Astrocyte (in vitro differentiated cells and primary cell): ENCODE data around the gene MRPS18B. TPM values are rescaled to one million over a fixed set of nuclear protein-coding genes. Genes with fewer than 3 reads are reported as not detected.

ENCODE experiments used
- DNase-seq: peaks from one replicate; pipeline ENCODE4 v3.0.0-alpha.2; 2010; ENCODE audit warnings: low read depth
- FAIRE-seq: peaks from 2 replicates; lab custom pipeline; 2011; peaks lifted over from hg19 to GRCh38; lab: Jason Lieb, UNC
- H2AFZ ChIP-seq: 2 replicates; pipeline ENCODE4 v1.6.0; 2012; ENCODE audit warnings: low read depth, low read length, inconsistent platforms
- H3K27ac ChIP-seq: 2 replicates; pipeline ENCODE4 v1.5.1; 2011; ENCODE audit warnings: low read depth, low read length, inconsistent platforms
- H3K27me3 ChIP-seq: 2 replicates; pipeline ENCODE4 v1.6.0; 2011; ENCODE audit warnings: low read length, inconsistent platforms; ENCODE audit not compliant: insufficient read depth
- H3K36me3 ChIP-seq: 2 replicates; pipeline ENCODE4 v1.5.1; 2011; ENCODE audit warnings: low read length, inconsistent platforms; ENCODE audit not compliant: insufficient read depth
- H3K4me1 ChIP-seq: 2 replicates; pipeline ENCODE4 v1.5.1; 2011; ENCODE audit warnings: low read length, inconsistent platforms; ENCODE audit not compliant: insufficient read depth
- H3K4me2 ChIP-seq: 2 replicates; pipeline ENCODE4 v1.6.0; 2012; ENCODE audit warnings: low read length, inconsistent platforms
- H3K4me3 ChIP-seq: 2 replicates; pipeline ENCODE4 v1.5.1; 2011; ENCODE audit warnings: low read depth, mild to moderate bottlenecking, low read length, inconsistent platforms; ENCODE audit not compliant: insufficient read depth
- H3K79me2 ChIP-seq: 2 replicates; pipeline ENCODE4 v1.6.0; 2012; ENCODE audit warnings: mild to moderate bottlenecking, low read length, inconsistent platforms; ENCODE audit not compliant: insufficient read depth
- H3K9ac ChIP-seq: 2 replicates; pipeline ENCODE4 v1.6.0; 2012; ENCODE audit warnings: mild to moderate bottlenecking, low read length, inconsistent platforms
- H3K9me3 ChIP-seq: 2 replicates; pipeline ENCODE4 v1.5.1; 2012; ENCODE audit warnings: low read depth, mild to moderate bottlenecking, low read length, inconsistent platforms; ENCODE audit not compliant: insufficient read depth
- H4K20me1 ChIP-seq: 2 replicates; pipeline ENCODE4 v1.6.0; 2012; ENCODE audit warnings: low read length, inconsistent platforms; ENCODE audit not compliant: insufficient read depth
- H3K27ac Mint-ChIP-seq: one replicate; pipeline ENCODE4 v1.8.0; 2021; ENCODE audit warnings: mild to moderate bottlenecking, mixed read lengths; ENCODE audit not compliant: unreplicated experiment
- H3K27me3 Mint-ChIP-seq: one replicate; pipeline ENCODE4 v1.8.0; 2021; ENCODE audit warnings: low read depth, mixed read lengths; ENCODE audit not compliant: unreplicated experiment
- H3K36me3 Mint-ChIP-seq: one replicate; pipeline ENCODE4 v1.8.0; 2021; ENCODE audit warnings: low read depth, mixed read lengths; ENCODE audit not compliant: unreplicated experiment
- H3K4me1 Mint-ChIP-seq: one replicate; pipeline ENCODE4 v1.8.0; 2021; ENCODE audit warnings: low read depth, mixed read lengths; ENCODE audit not compliant: unreplicated experiment
- H3K4me3 Mint-ChIP-seq: one replicate; pipeline ENCODE4 v1.8.0; 2021; ENCODE audit warnings: mild to moderate bottlenecking, moderate library complexity, mixed read lengths; ENCODE audit not compliant: unreplicated experiment
- H3K9me3 Mint-ChIP-seq: one replicate; pipeline ENCODE4 v1.8.0; 2021; ENCODE audit warnings: mild to moderate bottlenecking, mixed read lengths; ENCODE audit not compliant: unreplicated experiment
- CTCF ChIP-seq: IDR thresholded peaks from 2 replicates; pipeline ENCODE4 v1.5.1; 2011; ENCODE audit warnings: low read depth, mild to moderate bottlenecking, inconsistent platforms, low read length, moderate library complexity; ENCODE audit not compliant: insufficient read depth
- EZH2 ChIP-seq: IDR thresholded peaks from 2 replicates; pipeline ENCODE4 v1.6.1; 2012; ENCODE audit warnings: mild to moderate bottlenecking, low read length, inconsistent platforms; ENCODE audit not compliant: insufficient read depth
- total RNA-seq: library from RNA; stranded (reverse); gene quantifications from 2 replicates; pipeline ENCODE4 v1.2.1, GENCODE V29; 2021

The MRPS18B gene
- total RNA-seq, 1 donor from 2014 or later = 28.0 TPM

GRCh38 chr6:30611150-30611855 is 6.3 kb upstream of the MRPS18B start:
- peaks cover 15% of the 10 kb centered on the region for H3K36me3 Mint-ChIP-seq
- H2AFZ ChIP-seq = no peak overlapping the region
- peaks cover 34% of the 10 kb centered on the region for H3K36me3 ChIP-seq
- H3K9ac ChIP-seq = no peak overlapping the region
- H3K4me1 ChIP-seq = peaks cover 34% of the 10 kb centered on the region
- peak overlapping the region; percentile 8 for H3K4me2 ChIP-seq
- no peak overlapping the region for H3K27ac ChIP-seq
- H3K9me3 Mint-ChIP-seq = no peaks in the 10 kb centered on the region
- H4K20me1 ChIP-seq = peaks cover 81% of the 10 kb centered on the region
- TF ChIP-seq CTCF = no peak
- no peak for TF ChIP-seq EZH2
- H3K27ac Mint-ChIP-seq = peak overlapping the region; percentile 42
- H3K79me2 ChIP-seq = peaks cover 53% of the 10 kb centered on the region
- H3K27me3 Mint-ChIP-seq = no peaks in the 10 kb centered on the region
- no peak overlapping the region for H3K4me3 Mint-ChIP-seq
- FAIRE-seq = no peak
- DNase-seq = no peak
- H3K27me3 ChIP-seq = no peaks in the 10 kb centered on the region
- H3K4me3 ChIP-seq = no peak overlapping the region
- H3K4me1 Mint-ChIP-seq = peaks cover 34% of the 10 kb centered on the region
- no peaks in the 10 kb centered on the region for H3K9me3 ChIP-seq

- H4K20me1 ChIP-seq = peaks cover 81% of the 10 kb centered on the region
- TF ChIP-seq EZH2 (no peak), CTCF (no peak)
Observed at GRCh38 chr6:30611856-30612194, 5.8 kb upstream of the MRPS18B start.

GRCh38 chr6:30612213-30612612 is 5.4 kb upstream of the MRPS18B start:
- peak; percentile 23 for DNase-seq
- Histone ChIP-seq H3K36me3 (peaks cover 30% of the 10 kb centered on the region), H3K27me3 (no peaks in the 10 kb centered on the region), H4K20me1 (peaks cover 81% of the 10 kb centered on the region), H2AFZ (no peak overlapping the region), H3K79me2 (peaks cover 61% of the 10 kb centered on the region), H3K9ac (no peak overlapping the region), H3K4me2 (peak overlapping the region; percentile 99), H3K4me1 (peaks cover 34% of the 10 kb centered on the region), H3K27ac (peak overlapping the region; percentile 0), H3K4me3 (no peak overlapping the region), H3K9me3 (no peaks in the 10 kb centered on the region)
- H3K9me3 Mint-ChIP-seq = peaks cover 3% of the 10 kb centered on the region
- no peak overlapping the region for H3K4me3 Mint-ChIP-seq
- H3K36me3 Mint-ChIP-seq = peaks cover 21% of the 10 kb centered on the region
- FAIRE-seq = no peak
- peak overlapping the region; percentile 42 for H3K27ac Mint-ChIP-seq
- TF ChIP-seq EZH2 (no peak), CTCF (peak; percentile 34)
- H3K27me3 Mint-ChIP-seq = no peaks in the 10 kb centered on the region
- H3K4me1 Mint-ChIP-seq = peaks cover 36% of the 10 kb centered on the region

More at GRCh38 chr6:30611856-30612194, 5.8 kb upstream of the MRPS18B start:
- peaks cover 18% of the 10 kb centered on the region for H3K36me3 Mint-ChIP-seq
- no peaks in the 10 kb centered on the region for H3K27me3 ChIP-seq
- H3K4me2 ChIP-seq = peak overlapping the region; percentile 99
- H3K4me1 Mint-ChIP-seq = peaks cover 34% of the 10 kb centered on the region
- H3K27ac Mint-ChIP-seq = peak overlapping the region; percentile 42
- peaks cover 34% of the 10 kb centered on the region for H3K4me1 ChIP-seq
- FAIRE-seq = no peak
- no peak overlapping the region for H3K4me3 Mint-ChIP-seq
- DNase-seq = no peak
- peaks cover 34% of the 10 kb centered on the region for H3K36me3 ChIP-seq
- no peak overlapping the region for H3K9ac ChIP-seq
- no peaks in the 10 kb centered on the region for H3K9me3 Mint-ChIP-seq
- no peaks in the 10 kb centered on the region for H3K9me3 ChIP-seq
- H2AFZ ChIP-seq = no peak overlapping the region
- H3K4me3 ChIP-seq = no peak overlapping the region
- no peaks in the 10 kb centered on the region for H3K27me3 Mint-ChIP-seq
- H3K27ac ChIP-seq = no peak overlapping the region
- H3K79me2 ChIP-seq = peaks cover 58% of the 10 kb centered on the region
